Nephron progenitor cell (in vitro differentiated cells): Measurements from ENCODE around the gene ZNRF3.
A peak's percentile ranks its signal among the peaks of the same experiment; 100 is the strongest.

ENCODE experiments used
- DNase-seq: peaks from one replicate; pipeline ENCODE4 v3.0.0; 2021
- H3K27ac Mint-ChIP-seq: 2 replicates; pipeline ENCODE4 v1.8.0; 2021; ENCODE audit warnings: mild to moderate bottlenecking, moderate library complexity, mixed read lengths
- H3K27me3 Mint-ChIP-seq: 2 replicates; pipeline ENCODE4 v1.8.0; 2021; ENCODE audit warnings: mild to moderate bottlenecking, low read depth, mixed read lengths; ENCODE audit not compliant: poor library complexity
- H3K36me3 Mint-ChIP-seq: 2 replicates; pipeline ENCODE4 v1.8.0; 2021; ENCODE audit warnings: low read depth, mixed read lengths
- H3K4me1 Mint-ChIP-seq: 2 replicates; pipeline ENCODE4 v1.8.0; 2021; ENCODE audit warnings: mixed read lengths
- H3K4me3 Mint-ChIP-seq: 2 replicates; pipeline ENCODE4 v1.8.0; 2021; ENCODE audit warnings: mild to moderate bottlenecking, moderate library complexity, mixed read lengths
- H3K9me3 Mint-ChIP-seq: 2 replicates; pipeline ENCODE4 v1.8.0; 2021; ENCODE audit warnings: mild to moderate bottlenecking, moderate library complexity, mixed read lengths
- CTCF ChIP-seq: fragments of 200-600 bp; sonication (generic); IDR thresholded peaks from 2 replicates; pipeline ENCODE4 v1.5.0; 2021; ENCODE audit warnings: antibody characterized with exemption

Gene ZNRF3

GRCh38 chr22:28983190-28983589, 99.8 kb downstream of the ZNRF3 start:
- no peak for TF ChIP-seq CTCF
- H3K9me3 Mint-ChIP-seq: peaks cover 19% of the 10 kb centered on the region
- no peak overlapping the region for H3K4me3 Mint-ChIP-seq
- no peaks in the 10 kb centered on the region for H3K27me3 Mint-ChIP-seq
- peaks cover 77% of the 10 kb centered on the region for H3K4me1 Mint-ChIP-seq
- H3K27ac Mint-ChIP-seq: peak overlapping the region; percentile 96
- DNase-seq: no peak
- peaks cover 38% of the 10 kb centered on the region for H3K36me3 Mint-ChIP-seq

- no peak for DNase-seq
Observed at GRCh38 chr22:28983788-28984441, 100.5 kb downstream of the ZNRF3 start.

GRCh38 chr22:28984482-28985158, 101.2 kb downstream of the ZNRF3 start:
- peaks cover 77% of the 10 kb centered on the region for H3K4me1 Mint-ChIP-seq
- DNase-seq: no peak
- no peaks in the 10 kb centered on the region for H3K27me3 Mint-ChIP-seq
- peaks cover 49% of the 10 kb centered on the region for H3K36me3 Mint-ChIP-seq
- peaks cover 19% of the 10 kb centered on the region for H3K9me3 Mint-ChIP-seq
- no peak for TF ChIP-seq CTCF
- H3K4me3 Mint-ChIP-seq: no peak overlapping the region
- peak overlapping the region; percentile 80 for H3K27ac Mint-ChIP-seq

More at GRCh38 chr22:28983788-28984441, 100.5 kb downstream of the ZNRF3 start:
- no peak for TF ChIP-seq CTCF
- H3K27ac Mint-ChIP-seq: peak overlapping the region; percentile 96
- H3K36me3 Mint-ChIP-seq: peaks cover 45% of the 10 kb centered on the region
- no peak overlapping the region for H3K4me3 Mint-ChIP-seq
- H3K9me3 Mint-ChIP-seq: peaks cover 19% of the 10 kb centered on the region
- peaks cover 77% of the 10 kb centered on the region for H3K4me1 Mint-ChIP-seq
- no peaks in the 10 kb centered on the region for H3K27me3 Mint-ChIP-seq

GRCh38 chr22:28985581-28986290, 102.4 kb downstream of the ZNRF3 start:
- H3K36me3 Mint-ChIP-seq: peaks cover 59% of the 10 kb centered on the region
- no peak overlapping the region for H3K4me3 Mint-ChIP-seq
- peaks cover 83% of the 10 kb centered on the region for H3K4me1 Mint-ChIP-seq
- TF ChIP-seq CTCF: no peak
- no peak for DNase-seq
- H3K9me3 Mint-ChIP-seq: peaks cover 19% of the 10 kb centered on the region
- peak overlapping the region; percentile 73 for H3K27ac Mint-ChIP-seq
- H3K27me3 Mint-ChIP-seq: no peaks in the 10 kb centered on the region

- Mint-ChIP-seq H3K27me3 (no peaks in the 10 kb centered on the region), H3K9me3 (peaks cover 19% of the 10 kb centered on the region), H3K4me3 (no peak overlapping the region), H3K27ac (no peak overlapping the region), H3K36me3 (peaks cover 64% of the 10 kb centered on the region), H3K4me1 (peaks cover 83% of the 10 kb centered on the region)
- TF ChIP-seq CTCF: no peak
- no peak for DNase-seq
Observed at GRCh38 chr22:28986366-28986765, 103.0 kb downstream of the ZNRF3 start.
